ENCODE results near the gene SCN9A. TPM values are rescaled to one million over a fixed set of nuclear protein-coding genes. Genes with fewer than 3 reads are reported as not detected.

The SCN9A gene
- total and polyA plus RNA-seq, 12 donors = 0.30 to 7.9 (median 1.7) TPM

DNA sequence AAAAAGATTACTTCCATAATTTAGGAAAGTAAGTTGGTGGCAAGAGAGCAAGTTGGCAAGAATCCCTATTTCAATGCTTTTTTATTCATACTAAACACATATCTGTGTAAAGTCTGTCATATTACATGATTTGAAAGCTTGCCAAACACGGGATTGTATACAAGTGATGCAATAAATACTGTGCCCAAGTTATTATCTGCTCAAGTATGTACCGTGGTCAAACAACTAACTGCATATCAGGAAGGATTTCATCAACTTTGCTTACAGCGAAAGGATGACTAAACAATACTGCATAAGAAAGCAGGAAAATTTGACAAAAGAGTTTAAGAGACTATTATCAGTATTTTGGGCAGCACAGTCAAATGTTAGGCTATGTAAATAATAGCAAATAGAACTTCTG, 178.3 kb downstream of the SCN9A start:
- 64 to 65% (median 65%) methylated on average over 3 of the region's 3 CpGs for WGBS, 4 donors
- TF ChIP-seq POLR2A (IDR thresholded peaks at IDR 0.05) = no peak
- TF ChIP-seq, protein P1, sequence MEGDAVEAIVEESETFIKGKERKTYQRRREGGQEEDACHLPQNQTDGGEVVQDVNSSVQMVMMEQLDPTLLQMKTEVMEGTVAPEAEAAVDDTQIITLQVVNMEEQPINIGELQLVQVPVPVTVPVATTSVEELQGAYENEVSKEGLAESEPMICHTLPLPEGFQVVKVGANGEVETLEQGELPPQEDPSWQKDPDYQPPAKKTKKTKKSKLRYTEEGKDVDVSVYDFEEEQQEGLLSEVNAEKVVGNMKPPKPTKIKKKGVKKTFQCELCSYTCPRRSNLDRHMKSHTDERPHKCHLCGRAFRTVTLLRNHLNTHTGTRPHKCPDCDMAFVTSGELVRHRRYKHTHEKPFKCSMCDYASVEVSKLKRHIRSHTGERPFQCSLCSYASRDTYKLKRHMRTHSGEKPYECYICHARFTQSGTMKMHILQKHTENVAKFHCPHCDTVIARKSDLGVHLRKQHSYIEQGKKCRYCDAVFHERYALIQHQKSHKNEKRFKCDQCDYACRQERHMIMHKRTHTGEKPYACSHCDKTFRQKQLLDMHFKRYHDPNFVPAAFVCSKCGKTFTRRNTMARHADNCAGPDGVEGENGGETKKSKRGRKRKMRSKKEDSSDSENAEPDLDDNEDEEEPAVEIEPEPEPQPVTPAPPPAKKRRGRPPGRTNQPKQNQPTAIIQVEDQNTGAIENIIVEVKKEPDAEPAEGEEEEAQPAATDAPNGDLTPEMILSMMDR (IDR thresholded peaks at IDR 0.05) = no peak
- Histone ChIP-seq H3K27me3 (no peaks in the 10 kb centered on the region), H3K9me3 (replicated peaks in 1 of 3) (no peaks in the 10 kb centered on the region), H3K27ac (no peak overlapping the region), H3K36me3 (replicated peaks in 1 of 2) (no peaks in the 10 kb centered on the region), H3K4me3 (no peak overlapping the region), H3K4me1 (replicated peaks in 1 of 2) (no peaks in the 10 kb centered on the region)
- no peak for DNase-seq
- intact Hi-C loops (cut with DNase I) = no loop called here

- Histone ChIP-seq H3K27me3 (no peaks in the 10 kb centered on the region), H3K4me1 (replicated peaks in 1 of 2) (no peaks in the 10 kb centered on the region), H3K36me3 (replicated peaks in 1 of 2) (no peaks in the 10 kb centered on the region), H3K4me3 (no peak overlapping the region), H3K27ac (no peak overlapping the region), H3K9me3 (replicated peaks in 1 of 3) (no peaks in the 10 kb centered on the region)
- intact Hi-C loops (cut with DNase I) = no loop called here
- DNase-seq = no peak
- no peak for TF ChIP-seq POLR2A (IDR thresholded peaks at IDR 0.05)
- TF ChIP-seq, protein P1 (IDR thresholded peaks at IDR 0.05) = no peak
- WGBS, 4 donors = 81 to 89% (median 86%) methylated on average over 2 of the region's 2 CpGs
Observed at GRCh38 chr2:166193407-166193806, 182.3 kb downstream of the SCN9A start.

- no peak for TF ChIP-seq POLR2A (IDR thresholded peaks at IDR 0.05)
- TF ChIP-seq, protein P1 (IDR thresholded peaks at IDR 0.05) = no peak
- Histone ChIP-seq H3K27me3 (no peaks in the 10 kb centered on the region), H3K36me3 (replicated peaks in 1 of 2) (no peaks in the 10 kb centered on the region), H3K4me3 (no peak overlapping the region), H3K9me3 (replicated peaks in 1 of 3) (no peaks in the 10 kb centered on the region), H3K27ac (no peak overlapping the region), H3K4me1 (replicated peaks in 1 of 2) (no peaks in the 10 kb centered on the region)
- DNase-seq = no peak
- intact Hi-C loops (cut with DNase I) = no loop called here
- WGBS, 4 donors = 17 to 26% (median 21%) methylated on average over 3 of the region's 3 CpGs
Observed at GRCh38 chr2:166188084-166188483, 187.7 kb downstream of the SCN9A start.

- TF ChIP-seq, protein P1 (IDR thresholded peaks at IDR 0.05) = no peak
- no peak for TF ChIP-seq POLR2A (IDR thresholded peaks at IDR 0.05)
- Histone ChIP-seq H3K36me3 (replicated peaks in 1 of 2) (no peaks in the 10 kb centered on the region), H3K27me3 (no peaks in the 10 kb centered on the region), H3K27ac (no peak overlapping the region), H3K4me1 (replicated peaks in 1 of 2) (no peaks in the 10 kb centered on the region), H3K9me3 (replicated peaks in 1 of 3) (no peaks in the 10 kb centered on the region), H3K4me3 (no peak overlapping the region)
- no peak for DNase-seq
- intact Hi-C loops (cut with DNase I) = no loop called here
- WGBS, 4 donors = 71 to 87% (median 76%) methylated on average over 3 of the region's 3 CpGs
Observed at GRCh38 chr2:166184789-166185188, 191.0 kb downstream of the SCN9A start.

Data from adrenal gland (tissue), 12 donors.